Measurements from ENCODE around the gene TTC29.

DNA sequence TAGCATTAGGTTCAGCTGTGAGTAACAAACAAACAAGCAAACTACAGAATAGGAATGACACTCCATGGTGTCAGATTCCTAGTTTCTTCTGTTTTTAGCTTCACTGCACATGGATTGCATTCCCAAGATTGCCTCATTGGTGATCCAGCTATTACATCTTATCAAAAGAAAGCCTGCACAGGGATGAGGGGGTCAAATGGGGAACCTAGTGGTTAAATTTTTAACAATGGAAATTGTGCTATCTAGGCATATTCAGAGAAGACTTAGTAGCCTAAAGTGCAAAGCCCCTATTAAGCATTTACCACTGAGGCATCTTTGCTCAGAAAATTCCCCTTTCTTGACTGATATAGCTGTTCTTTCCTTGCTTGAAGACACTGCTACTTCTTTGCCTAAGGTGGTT, 3.9 kb upstream of the TTC29 start:
- TF ChIP-seq, protein P1, sequence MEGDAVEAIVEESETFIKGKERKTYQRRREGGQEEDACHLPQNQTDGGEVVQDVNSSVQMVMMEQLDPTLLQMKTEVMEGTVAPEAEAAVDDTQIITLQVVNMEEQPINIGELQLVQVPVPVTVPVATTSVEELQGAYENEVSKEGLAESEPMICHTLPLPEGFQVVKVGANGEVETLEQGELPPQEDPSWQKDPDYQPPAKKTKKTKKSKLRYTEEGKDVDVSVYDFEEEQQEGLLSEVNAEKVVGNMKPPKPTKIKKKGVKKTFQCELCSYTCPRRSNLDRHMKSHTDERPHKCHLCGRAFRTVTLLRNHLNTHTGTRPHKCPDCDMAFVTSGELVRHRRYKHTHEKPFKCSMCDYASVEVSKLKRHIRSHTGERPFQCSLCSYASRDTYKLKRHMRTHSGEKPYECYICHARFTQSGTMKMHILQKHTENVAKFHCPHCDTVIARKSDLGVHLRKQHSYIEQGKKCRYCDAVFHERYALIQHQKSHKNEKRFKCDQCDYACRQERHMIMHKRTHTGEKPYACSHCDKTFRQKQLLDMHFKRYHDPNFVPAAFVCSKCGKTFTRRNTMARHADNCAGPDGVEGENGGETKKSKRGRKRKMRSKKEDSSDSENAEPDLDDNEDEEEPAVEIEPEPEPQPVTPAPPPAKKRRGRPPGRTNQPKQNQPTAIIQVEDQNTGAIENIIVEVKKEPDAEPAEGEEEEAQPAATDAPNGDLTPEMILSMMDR (IDR thresholded peaks at IDR 0.05): no peak
- TF ChIP-seq ETV6 (CRISPR knock-in tag; IDR thresholded peaks at IDR 0.05) (no peak), SP1 (CRISPR knock-in tag; conservative IDR thresholded peaks at IDR 0.05) (no peak), RELA (CRISPR knock-in tag; IDR thresholded peaks at IDR 0.05; ENCODE audit: borderline replicate concordance) (no peak), ZNF232 (CRISPR knock-in tag; IDR thresholded peaks at IDR 0.05) (no peak), MYBL2 (CRISPR knock-in tag; IDR thresholded peaks at IDR 0.05) (no peak), MXD4 (CRISPR knock-in tag; IDR thresholded peaks at IDR 0.05; ENCODE audit: borderline replicate concordance) (no peak), NR3C1 (CRISPR knock-in tag; conservative IDR thresholded peaks at IDR 0.05; ENCODE audit: low read depth) (no peak), TCF7 (CRISPR knock-in tag; IDR thresholded peaks at IDR 0.05; ENCODE audit: low read depth) (no peak)
- TF ChIP-seq, protein P2, sequence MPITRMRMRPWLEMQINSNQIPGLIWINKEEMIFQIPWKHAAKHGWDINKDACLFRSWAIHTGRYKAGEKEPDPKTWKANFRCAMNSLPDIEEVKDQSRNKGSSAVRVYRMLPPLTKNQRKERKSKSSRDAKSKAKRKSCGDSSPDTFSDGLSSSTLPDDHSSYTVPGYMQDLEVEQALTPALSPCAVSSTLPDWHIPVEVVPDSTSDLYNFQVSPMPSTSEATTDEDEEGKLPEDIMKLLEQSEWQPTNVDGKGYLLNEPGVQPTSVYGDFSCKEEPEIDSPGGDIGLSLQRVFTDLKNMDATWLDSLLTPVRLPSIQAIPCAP (CRISPR knock-in tag; IDR thresholded peaks at IDR 0.05): no peak
- TF ChIP-seq, protein P3, sequence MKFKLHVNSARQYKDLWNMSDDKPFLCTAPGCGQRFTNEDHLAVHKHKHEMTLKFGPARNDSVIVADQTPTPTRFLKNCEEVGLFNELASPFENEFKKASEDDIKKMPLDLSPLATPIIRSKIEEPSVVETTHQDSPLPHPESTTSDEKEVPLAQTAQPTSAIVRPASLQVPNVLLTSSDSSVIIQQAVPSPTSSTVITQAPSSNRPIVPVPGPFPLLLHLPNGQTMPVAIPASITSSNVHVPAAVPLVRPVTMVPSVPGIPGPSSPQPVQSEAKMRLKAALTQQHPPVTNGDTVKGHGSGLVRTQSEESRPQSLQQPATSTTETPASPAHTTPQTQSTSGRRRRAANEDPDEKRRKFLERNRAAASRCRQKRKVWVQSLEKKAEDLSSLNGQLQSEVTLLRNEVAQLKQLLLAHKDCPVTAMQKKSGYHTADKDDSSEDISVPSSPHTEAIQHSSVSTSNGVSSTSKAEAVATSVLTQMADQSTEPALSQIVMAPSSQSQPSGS (CRISPR knock-in tag; IDR thresholded peaks at IDR 0.05; ENCODE audit: borderline replicate concordance, low read depth): no peak
